Ishikawa (cell line): ENCODE data around the gene FOXI2.

ENCODE experiments used
- CEBPB ChIP-seq: IDR thresholded peaks from 2 replicates; pipeline ENCODE4 v1.6.1; 2012
- CREB1 ChIP-seq: IDR thresholded peaks from 2 replicates; pipeline ENCODE4 v1.6.1; 2012; ENCODE audit warnings: low read depth
- EGR1 ChIP-seq: IDR thresholded peaks from 2 replicates; pipeline ENCODE4 v1.6.1; 2012
- EP300 ChIP-seq: IDR thresholded peaks from 2 replicates; pipeline ENCODE4 v1.6.1; 2012; ENCODE audit warnings: borderline replicate concordance
- FOXM1 ChIP-seq: IDR thresholded peaks from 2 replicates; pipeline ENCODE4 v1.6.1; 2012; ENCODE audit warnings: low read depth, borderline replicate concordance
- RAD21 ChIP-seq: IDR thresholded peaks from 2 replicates; pipeline ENCODE4 v1.6.1; 2012; ENCODE audit warnings: low read depth
- TAF1 ChIP-seq: IDR thresholded peaks from 2 replicates; pipeline ENCODE4 v1.6.1; 2012; ENCODE audit warnings: low read depth, mild to moderate bottlenecking
- TCF12 ChIP-seq: IDR thresholded peaks from 2 replicates; pipeline ENCODE4 v1.6.1; 2012; ENCODE audit warnings: low read depth
- TEAD4 ChIP-seq: IDR thresholded peaks from 2 replicates; pipeline ENCODE4 v1.6.1; 2012
- YY1 ChIP-seq: IDR thresholded peaks from 2 replicates; pipeline ENCODE4 v1.6.1; 2012; ENCODE audit warnings: low read depth
- ZBTB7A ChIP-seq: IDR thresholded peaks from 2 replicates; pipeline ENCODE4 v1.6.1; 2012; ENCODE audit warnings: low read depth
- TF ChIP-seq, protein P1 (sequence below): IDR thresholded peaks from 2 replicates; pipeline ENCODE4 v1.6.1; 2012; ENCODE audit warnings: low read depth, mild to moderate bottlenecking
- TF ChIP-seq, protein P2 (sequence below): IDR thresholded peaks from 2 replicates; pipeline ENCODE4 v1.6.1; 2012
- TF ChIP-seq, protein P3 (sequence below): IDR thresholded peaks from 2 replicates; pipeline ENCODE4 v1.6.1; 2012

The FOXI2 gene

DNA sequence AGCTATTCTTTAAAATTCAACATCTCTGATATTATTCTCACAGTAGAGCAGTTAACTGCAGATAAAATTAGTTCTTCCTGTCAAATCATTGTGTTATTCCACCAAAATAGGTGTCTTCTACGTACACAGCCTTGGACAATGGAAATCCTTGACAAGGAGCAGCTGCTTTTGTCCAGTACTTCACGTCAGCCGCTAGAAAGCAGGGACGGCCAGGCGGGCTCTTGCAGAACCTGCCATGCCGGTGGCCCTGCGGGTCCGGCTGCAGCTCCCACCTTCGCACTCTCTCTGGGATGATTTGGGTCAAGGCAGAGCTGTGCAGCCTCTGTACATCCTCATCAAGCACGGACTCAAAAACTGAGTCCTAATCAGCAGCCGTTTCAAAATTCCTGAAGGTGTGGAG lies 2.2 kb upstream of the FOXI2 start:
- no peak for TF ChIP-seq TEAD4
- TF ChIP-seq ZBTB7A = no peak
- TF ChIP-seq EGR1 = no peak
- TF ChIP-seq, protein P1, sequence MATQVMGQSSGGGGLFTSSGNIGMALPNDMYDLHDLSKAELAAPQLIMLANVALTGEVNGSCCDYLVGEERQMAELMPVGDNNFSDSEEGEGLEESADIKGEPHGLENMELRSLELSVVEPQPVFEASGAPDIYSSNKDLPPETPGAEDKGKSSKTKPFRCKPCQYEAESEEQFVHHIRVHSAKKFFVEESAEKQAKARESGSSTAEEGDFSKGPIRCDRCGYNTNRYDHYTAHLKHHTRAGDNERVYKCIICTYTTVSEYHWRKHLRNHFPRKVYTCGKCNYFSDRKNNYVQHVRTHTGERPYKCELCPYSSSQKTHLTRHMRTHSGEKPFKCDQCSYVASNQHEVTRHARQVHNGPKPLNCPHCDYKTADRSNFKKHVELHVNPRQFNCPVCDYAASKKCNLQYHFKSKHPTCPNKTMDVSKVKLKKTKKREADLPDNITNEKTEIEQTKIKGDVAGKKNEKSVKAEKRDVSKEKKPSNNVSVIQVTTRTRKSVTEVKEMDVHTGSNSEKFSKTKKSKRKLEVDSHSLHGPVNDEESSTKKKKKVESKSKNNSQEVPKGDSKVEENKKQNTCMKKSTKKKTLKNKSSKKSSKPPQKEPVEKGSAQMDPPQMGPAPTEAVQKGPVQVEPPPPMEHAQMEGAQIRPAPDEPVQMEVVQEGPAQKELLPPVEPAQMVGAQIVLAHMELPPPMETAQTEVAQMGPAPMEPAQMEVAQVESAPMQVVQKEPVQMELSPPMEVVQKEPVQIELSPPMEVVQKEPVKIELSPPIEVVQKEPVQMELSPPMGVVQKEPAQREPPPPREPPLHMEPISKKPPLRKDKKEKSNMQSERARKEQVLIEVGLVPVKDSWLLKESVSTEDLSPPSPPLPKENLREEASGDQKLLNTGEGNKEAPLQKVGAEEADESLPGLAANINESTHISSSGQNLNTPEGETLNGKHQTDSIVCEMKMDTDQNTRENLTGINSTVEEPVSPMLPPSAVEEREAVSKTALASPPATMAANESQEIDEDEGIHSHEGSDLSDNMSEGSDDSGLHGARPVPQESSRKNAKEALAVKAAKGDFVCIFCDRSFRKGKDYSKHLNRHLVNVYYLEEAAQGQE = no peak
- TF ChIP-seq FOXM1 = no peak
- TF ChIP-seq TCF12 = no peak

DNA sequence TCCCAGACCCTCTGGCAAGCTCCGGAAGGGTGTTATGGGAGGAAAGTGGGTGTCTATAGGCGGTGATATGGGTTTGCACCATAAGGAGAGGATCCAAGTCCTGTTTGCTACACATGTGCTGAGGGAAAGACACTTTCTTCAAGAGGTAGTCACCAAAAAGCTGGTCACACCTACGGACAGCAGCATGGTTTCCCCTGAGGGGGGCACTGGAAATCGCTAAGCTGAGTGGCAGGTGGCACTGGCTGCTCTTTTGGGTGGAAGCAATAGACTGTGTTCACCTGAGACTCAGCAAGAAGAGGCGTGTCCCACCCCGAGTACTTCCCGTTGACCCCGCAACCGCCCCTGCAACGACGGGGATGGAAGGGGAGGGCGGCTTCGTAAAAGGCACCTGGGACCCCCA lies 1.8 kb upstream of the FOXI2 start:
- no peak for TF ChIP-seq ZBTB7A
- no peak for TF ChIP-seq RAD21
- TF ChIP-seq CREB1 = no peak

DNA sequence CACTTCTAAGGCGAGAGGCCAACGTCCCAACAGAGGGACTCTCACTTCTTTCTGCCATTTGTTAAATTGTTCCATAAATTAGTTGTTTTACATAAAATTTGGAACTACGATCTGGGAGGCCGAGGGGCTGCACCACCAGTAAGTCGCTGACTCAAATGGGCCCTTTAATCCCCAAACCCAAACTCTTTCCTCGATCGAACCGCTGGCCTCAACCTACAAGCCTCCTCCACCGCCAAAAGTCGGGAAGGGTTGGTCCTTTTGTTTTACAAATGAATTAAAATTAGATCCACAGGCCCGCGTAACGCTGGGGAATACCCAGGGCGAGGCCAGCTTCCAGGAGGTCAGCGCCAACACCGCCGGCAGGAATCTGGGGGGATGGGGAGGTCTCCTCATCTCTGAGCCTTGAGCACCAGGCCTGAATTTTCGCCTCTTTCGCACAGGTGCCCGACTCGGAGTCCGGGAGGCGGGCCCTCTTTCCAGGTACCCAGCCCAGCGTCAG lies 1.2 kb upstream of the FOXI2 start:
- TF ChIP-seq TAF1 = no peak
- no peak for TF ChIP-seq CREB1
- no peak for TF ChIP-seq ZBTB7A
- TF ChIP-seq TCF12 = no peak
- TF ChIP-seq EGR1 = no peak
- TF ChIP-seq, protein P1 = no peak

DNA sequence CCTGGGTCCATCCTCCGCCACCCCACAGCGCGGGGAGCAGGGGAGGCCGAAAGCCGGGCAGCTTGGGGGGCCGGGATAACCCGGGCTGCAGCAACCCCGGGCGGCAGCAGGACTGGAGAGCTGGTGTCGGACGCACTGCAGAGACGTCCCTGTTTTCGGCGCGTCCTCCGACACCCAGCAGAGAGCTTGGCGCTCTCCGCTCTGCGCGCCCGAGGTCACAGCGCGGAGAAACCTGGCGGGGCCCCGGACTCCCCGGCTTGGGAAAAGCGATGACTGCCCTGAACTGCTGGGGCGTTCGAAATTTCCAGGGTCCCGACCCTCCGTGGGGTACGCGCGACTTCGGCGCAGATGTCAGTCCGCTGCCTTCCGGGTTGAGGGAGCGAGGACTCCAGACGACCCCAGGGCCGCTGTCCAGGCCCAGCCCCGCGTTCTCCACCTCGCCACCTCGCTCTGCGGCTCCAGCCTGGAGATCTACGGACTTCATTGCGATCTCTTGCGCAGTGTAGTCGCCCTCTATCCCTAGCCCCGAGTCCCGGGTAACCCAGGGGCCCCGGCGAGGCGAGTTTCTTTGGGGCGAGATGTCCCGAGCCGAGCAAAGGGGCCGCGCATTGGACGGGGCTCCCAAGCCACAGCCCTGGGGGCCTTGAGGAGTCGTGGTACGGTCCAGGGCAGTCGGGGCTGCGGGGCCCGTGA lies 617 bp upstream of the FOXI2 start:
- TF ChIP-seq TEAD4 = no peak

DNA sequence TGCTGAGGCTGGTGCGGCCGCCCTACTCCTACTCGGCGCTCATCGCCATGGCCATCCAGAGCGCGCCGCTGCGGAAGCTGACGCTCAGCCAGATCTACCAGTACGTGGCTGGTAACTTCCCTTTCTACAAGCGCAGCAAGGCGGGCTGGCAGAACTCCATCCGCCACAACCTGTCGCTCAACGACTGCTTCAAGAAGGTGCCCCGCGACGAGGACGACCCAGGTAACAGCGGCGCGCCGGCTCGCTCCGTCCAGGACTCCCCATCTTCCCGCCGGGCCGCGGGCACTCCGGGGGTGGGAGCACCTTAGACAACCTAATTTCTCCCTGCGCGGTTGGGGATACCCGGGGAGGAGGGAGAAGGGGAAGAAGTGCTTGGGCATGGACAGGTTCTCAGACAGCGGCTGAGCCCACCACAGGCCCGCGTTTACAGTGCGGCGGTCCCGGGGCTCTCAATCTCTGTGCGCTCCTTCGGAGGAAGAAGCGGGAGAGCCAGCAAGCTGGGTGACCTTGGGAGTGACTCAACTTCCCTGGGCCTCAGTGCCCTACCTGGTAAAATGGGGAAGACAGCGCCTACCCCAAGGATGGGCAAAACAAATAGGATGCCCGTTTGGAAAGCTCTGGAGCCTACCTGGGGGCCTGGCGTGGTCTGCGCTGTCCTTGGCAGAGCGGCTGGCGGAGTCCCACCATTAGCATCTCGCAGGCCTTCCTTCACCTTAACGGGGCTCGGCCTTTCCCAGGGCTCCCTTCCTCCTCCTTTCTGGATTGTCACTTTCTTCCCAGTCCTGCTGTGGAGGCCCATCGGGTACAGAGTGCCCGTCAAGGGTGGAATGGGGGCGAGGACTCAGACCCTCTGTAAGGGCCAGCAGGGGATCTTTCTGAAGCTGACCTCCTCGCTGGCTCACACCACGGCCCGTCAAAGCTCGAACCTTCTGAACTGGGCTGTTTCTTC lies 852 bp downstream of the FOXI2 start:
- TF ChIP-seq ZBTB7A (no peak), YY1 (no peak)
- TF ChIP-seq, protein P2, sequence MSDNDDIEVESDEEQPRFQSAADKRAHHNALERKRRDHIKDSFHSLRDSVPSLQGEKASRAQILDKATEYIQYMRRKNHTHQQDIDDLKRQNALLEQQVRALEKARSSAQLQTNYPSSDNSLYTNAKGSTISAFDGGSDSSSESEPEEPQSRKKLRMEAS = no peak
- TF ChIP-seq, protein P3, sequence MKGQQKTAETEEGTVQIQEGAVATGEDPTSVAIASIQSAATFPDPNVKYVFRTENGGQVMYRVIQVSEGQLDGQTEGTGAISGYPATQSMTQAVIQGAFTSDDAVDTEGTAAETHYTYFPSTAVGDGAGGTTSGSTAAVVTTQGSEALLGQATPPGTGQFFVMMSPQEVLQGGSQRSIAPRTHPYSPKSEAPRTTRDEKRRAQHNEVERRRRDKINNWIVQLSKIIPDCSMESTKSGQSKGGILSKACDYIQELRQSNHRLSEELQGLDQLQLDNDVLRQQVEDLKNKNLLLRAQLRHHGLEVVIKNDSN = no peak

DNA sequence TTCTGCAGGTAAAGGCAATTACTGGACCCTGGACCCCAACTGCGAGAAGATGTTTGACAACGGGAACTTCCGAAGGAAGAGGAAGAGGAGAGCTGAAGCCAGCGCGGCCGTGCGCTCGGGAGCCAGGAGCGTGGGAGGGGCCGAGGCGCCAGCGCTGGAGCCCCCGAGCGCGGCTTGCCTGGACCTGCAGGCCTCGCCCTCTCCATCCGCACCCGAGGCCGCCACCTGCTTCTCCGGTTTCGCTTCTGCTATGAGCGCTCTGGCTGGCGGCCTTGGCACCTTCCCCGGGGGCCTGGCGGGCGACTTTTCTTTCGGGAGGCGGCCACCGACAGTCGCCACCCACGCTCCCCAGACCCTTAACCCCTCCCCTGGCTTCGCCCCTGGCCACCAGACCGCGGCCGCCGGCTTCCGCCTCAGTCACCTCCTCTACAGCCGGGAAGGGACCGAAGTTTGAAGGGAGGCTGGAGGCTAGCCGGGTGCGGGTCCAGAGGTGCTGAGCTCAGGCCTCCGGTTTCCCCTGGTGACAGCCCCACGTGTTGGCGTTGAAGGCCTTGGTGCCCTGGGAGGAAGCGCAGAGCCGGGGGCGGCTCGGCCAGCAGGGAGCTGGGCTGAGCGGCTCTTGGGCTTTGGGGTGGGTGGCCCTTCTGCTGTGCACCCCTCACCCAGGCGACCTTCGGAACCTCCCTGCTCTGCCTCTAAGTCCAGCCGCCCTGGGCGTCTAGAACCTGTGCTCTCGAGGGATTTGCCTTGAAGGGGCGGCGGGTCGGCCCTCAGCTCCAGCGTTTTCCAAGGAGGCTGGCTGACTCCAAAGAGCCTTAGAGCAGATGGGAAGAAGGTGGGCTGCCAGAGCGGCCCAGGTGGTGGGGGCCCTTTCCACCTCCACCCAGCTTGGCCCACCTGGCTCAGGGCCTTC lies 1.8 kb downstream of the FOXI2 start:
- TF ChIP-seq, protein P2 = no peak
- TF ChIP-seq EGR1 = no peak
- no peak for TF ChIP-seq CREB1
- TF ChIP-seq CEBPB = no peak
- no peak for TF ChIP-seq EP300

DNA sequence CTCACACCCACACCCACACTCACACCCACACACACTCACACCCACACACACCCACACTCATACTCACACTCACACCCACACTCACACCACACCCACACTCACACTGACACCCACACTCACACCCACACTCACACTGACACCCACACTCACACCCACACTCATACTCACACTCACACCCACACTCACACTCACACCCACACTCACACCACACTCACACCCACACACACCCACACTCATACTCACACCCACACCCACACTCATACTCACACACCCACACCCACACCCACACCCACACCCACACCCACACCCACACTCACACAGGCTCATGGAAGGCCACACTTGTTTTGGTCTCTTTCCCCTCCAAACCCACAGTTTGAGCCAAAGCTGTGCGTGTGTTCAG lies 2.9 kb downstream of the FOXI2 start:
- TF ChIP-seq EP300 = no peak
- no peak for TF ChIP-seq CEBPB
- TF ChIP-seq CREB1 = no peak
- no peak for TF ChIP-seq EGR1
- TF ChIP-seq, protein P2 = no peak
- TF ChIP-seq RAD21 = no peak
- TF ChIP-seq, protein P3 = no peak
- no peak for TF ChIP-seq TCF12
- TF ChIP-seq, protein P1 = no peak
- TF ChIP-seq TEAD4 = no peak
- TF ChIP-seq FOXM1 = no peak
- TF ChIP-seq YY1 = no peak
- TF ChIP-seq ZBTB7A = no peak
